Stimulated activated CD4-positive, alpha-beta T cell treated with anti-CD3 and anti-CD28 coated beads, Interleukin-2, amount 100 ng/mL, for 4 hours (primary cell): ENCODE measurements around the gene CBX5.

Source experiments
- DNase-seq: peaks from one replicate; pipeline ENCODE4 v3.0.0-alpha.2; 2020; ENCODE audit warnings: low read depth

CBX5 gene

GRCh38 chr12:54222609-54223008 is 57.3 kb downstream of the CBX5 start:
- DNase-seq: no peak

- no peak for DNase-seq
These were observed 58.4 kb downstream of the CBX5 start for GRCh38 chr12:54221402-54221984.

- DNase-seq: no peak
These were observed 59.4 kb downstream of the CBX5 start for GRCh38 chr12:54220567-54220966.

GRCh38 chr12:54220092-54220557 is 59.8 kb downstream of the CBX5 start:
- peak; percentile 31 for DNase-seq

- DNase-seq: no peak
These were observed 62.1 kb downstream of the CBX5 start for GRCh38 chr12:54217774-54218241.

- DNase-seq: peak; percentile 72
These were observed 62.9 kb downstream of the CBX5 start for GRCh38 chr12:54216797-54217661.

GRCh38 chr12:54215989-54216796 is 63.7 kb downstream of the CBX5 start:
- peak; percentile 64 for DNase-seq

GRCh38 chr12:54214553-54215406 is 65.1 kb downstream of the CBX5 start:
- DNase-seq: peak; percentile 84

- DNase-seq: no peak
These were observed 66.8 kb downstream of the CBX5 start for GRCh38 chr12:54213079-54213478.

GRCh38 chr12:54211920-54212319 is 68.0 kb downstream of the CBX5 start:
- DNase-seq: no peak

GRCh38 chr12:54210400-54210790 is 69.5 kb downstream of the CBX5 start:
- no peak for DNase-seq

GRCh38 chr12:54208591-54208990 is 71.3 kb downstream of the CBX5 start:
- no peak for DNase-seq

- peak; percentile 60 for DNase-seq
These were observed 72.2 kb downstream of the CBX5 start for GRCh38 chr12:54207539-54208294.

GRCh38 chr12:54206791-54207190 is 73.1 kb downstream of the CBX5 start:
- no peak for DNase-seq

GRCh38 chr12:54204316-54204715 is 75.6 kb downstream of the CBX5 start:
- no peak for DNase-seq

GRCh38 chr12:54201001-54201794 is 78.7 kb downstream of the CBX5 start:
- peak; percentile 37 for DNase-seq

- no peak for DNase-seq
These were observed 79.5 kb downstream of the CBX5 start for GRCh38 chr12:54200412-54200811.

- no peak for DNase-seq
These were observed 80.0 kb downstream of the CBX5 start for GRCh38 chr12:54199917-54200316.

GRCh38 chr12:54199034-54199433 is 80.9 kb downstream of the CBX5 start:
- no peak for DNase-seq

GRCh38 chr12:54197431-54197909 is 82.5 kb downstream of the CBX5 start:
- no peak for DNase-seq
